Breast epithelium (tissue), 4 donors: ENCODE results near the gene ABCA8. TPM values are rescaled to one million over a fixed set of nuclear protein-coding genes. Genes with fewer than 3 reads are reported as not detected.

Experiments
- DNase-seq, 2 donors: peaks; one replicate each; pipeline ENCODE4 v3.0.0-alpha.2; 2019; ENCODE audit warnings: low spot score in 2 of 2
- H3K27ac ChIP-seq, 2 donors: fragments of 200-600 bp; sonication (generic) in 1 of 2; one replicate each; pipeline ENCODE4 v1.5.1; 2016 to 2019; ENCODE audit warnings: mild to moderate bottlenecking in 1 of 2
- H3K27me3 ChIP-seq, 2 donors: fragments of 200-600 bp; sonication (generic) in 1 of 2; one replicate each; pipeline versions ENCODE4 v1.5.1 to v1.6.0; 2017 to 2019; ENCODE audit warnings: control low read depth in 1 of 2, mild to moderate bottlenecking in 1 of 2
- H3K36me3 ChIP-seq: fragments of 200-600 bp; one replicate; pipeline ENCODE4 v1.5.1; 2019
- H3K4me1 ChIP-seq, 2 donors: fragments of 200-600 bp; sonication (generic); one replicate each; pipeline ENCODE4 v1.5.1; 2016 to 2019; ENCODE audit warnings: control low read depth in 1 of 2
- H3K4me3 ChIP-seq, 3 donors: fragments of 200-600 bp; sonication (generic); 1 replicate in 2 of 3; 2 replicates in 1 of 3; pipeline ENCODE4 v1.5.1; 2016 to 2019; ENCODE audit warnings: mild to moderate bottlenecking in 3 of 3, moderate library complexity in 2 of 3
- H3K9me3 ChIP-seq, 2 donors: fragments of 200-600 bp; sonication (generic) in 1 of 2; one replicate each; pipeline ENCODE4 v1.5.1; 2016 to 2019; ENCODE audit warnings: control low read depth in 1 of 2
- POLR2A ChIP-seq: fragments of 450-650 bp; IDR thresholded peaks from one replicate; pipeline ENCODE4 v1.6.1; 2016; ENCODE audit warnings: antibody characterized with exemption, mild to moderate bottlenecking, moderate library complexity
- POLR2AphosphoS5 ChIP-seq, 3 donors: sonication (generic); formaldehyde crosslinking; IDR thresholded peaks; one replicate each; pipeline ENCODE4 v1.6.1; 2017; ENCODE audit warnings: antibody characterized with exemption in 3 of 3
- intact Hi-C: fragments of 100-400 bp; cut with DNase I; formaldehyde crosslinking; loops from one replicate; pipeline ENCODE4 v1.15.1; 2023; ENCODE audit warnings: low total_unique reads
- total RNA-seq, 3 donors: library from RNA; depleted of rRNA; stranded (reverse); fragments of >200 nt; gene quantifications; one replicate each; pipeline ENCODE4 v1.1.0, GENCODE V29; 2016
- TF ChIP-seq, protein P1 (sequence below), 3 donors: fragments of 450-650 bp; IDR thresholded peaks; one replicate each; pipeline ENCODE4 v1.5.1; 2016 to 2017; ENCODE audit warnings: antibody characterized with exemption in 3 of 3, mild to moderate bottlenecking in 3 of 3, moderate library complexity in 3 of 3

ABCA8 gene
- total RNA-seq, 3 donors from 2014 or later = 38.6 to 47.5 (median 46.2) TPM

DNA sequence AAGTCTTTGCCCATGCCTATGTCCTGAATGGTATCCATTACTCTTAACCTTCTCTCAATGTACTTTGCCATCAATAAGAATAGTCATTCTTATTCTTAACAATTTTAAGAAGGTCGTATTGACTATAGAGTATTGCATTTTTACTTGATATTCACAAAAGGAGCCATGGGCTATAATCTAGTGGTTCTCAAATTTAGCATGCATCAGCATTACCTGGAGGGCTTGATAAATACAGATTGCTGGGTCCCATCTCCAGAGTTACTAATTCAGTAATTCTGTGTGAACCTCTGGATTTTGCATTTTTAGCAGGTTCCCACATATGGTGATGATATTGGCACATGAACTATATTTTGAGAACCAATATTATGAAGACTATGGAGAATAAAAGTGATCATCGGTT is 89.6 kb downstream of the ABCA8 start:
- H3K27me3 ChIP-seq = no peaks in the 10 kb centered on the region
- intact Hi-C loops = no loop called here
- peaks cover 0 to 5% of the 10 kb centered on the region in 2 donors for H3K9me3 ChIP-seq
- H3K27ac ChIP-seq = no peak overlapping the region
- H3K4me1 ChIP-seq = no peaks in the 10 kb centered on the region
- H3K4me3 ChIP-seq = no peak overlapping the region
- DNase-seq = no peak
- no peaks in the 10 kb centered on the region for H3K36me3 ChIP-seq
- TF ChIP-seq POLR2AphosphoS5 (IDR thresholded peaks at IDR 0.05) = no peak
- TF ChIP-seq, protein P1, sequence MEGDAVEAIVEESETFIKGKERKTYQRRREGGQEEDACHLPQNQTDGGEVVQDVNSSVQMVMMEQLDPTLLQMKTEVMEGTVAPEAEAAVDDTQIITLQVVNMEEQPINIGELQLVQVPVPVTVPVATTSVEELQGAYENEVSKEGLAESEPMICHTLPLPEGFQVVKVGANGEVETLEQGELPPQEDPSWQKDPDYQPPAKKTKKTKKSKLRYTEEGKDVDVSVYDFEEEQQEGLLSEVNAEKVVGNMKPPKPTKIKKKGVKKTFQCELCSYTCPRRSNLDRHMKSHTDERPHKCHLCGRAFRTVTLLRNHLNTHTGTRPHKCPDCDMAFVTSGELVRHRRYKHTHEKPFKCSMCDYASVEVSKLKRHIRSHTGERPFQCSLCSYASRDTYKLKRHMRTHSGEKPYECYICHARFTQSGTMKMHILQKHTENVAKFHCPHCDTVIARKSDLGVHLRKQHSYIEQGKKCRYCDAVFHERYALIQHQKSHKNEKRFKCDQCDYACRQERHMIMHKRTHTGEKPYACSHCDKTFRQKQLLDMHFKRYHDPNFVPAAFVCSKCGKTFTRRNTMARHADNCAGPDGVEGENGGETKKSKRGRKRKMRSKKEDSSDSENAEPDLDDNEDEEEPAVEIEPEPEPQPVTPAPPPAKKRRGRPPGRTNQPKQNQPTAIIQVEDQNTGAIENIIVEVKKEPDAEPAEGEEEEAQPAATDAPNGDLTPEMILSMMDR (IDR thresholded peaks at IDR 0.05) = no peak
- no peak for TF ChIP-seq POLR2A

DNA sequence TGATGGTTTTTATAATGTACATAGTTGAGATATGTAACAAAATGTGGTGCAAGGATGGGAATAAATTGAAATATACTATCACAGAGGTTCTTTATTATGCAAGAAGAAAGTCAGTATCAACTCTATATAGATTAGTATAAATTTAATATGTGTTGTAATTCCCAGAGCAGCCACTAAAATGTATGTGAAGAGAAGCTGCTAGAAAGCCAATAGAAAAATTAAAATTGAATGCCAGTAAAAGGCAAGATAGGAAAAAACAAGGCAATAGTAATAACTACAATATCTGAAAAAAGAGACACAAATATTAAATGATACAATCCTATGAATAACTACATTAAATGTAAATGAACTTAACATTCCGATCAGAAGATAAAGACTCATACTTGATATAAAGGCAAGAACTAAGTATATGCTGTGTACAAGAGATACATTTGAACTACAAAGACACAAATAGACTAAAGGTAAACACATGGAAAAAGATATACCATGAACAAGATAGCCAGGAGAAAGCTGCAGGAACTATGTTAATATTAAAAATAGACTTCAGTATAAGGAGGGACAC is 92.0 kb downstream of the ABCA8 start:
- no peak overlapping the region for H3K27ac ChIP-seq
- H3K27me3 ChIP-seq = no peaks in the 10 kb centered on the region
- no peak overlapping the region for H3K4me3 ChIP-seq
- H3K4me1 ChIP-seq = no peaks in the 10 kb centered on the region
- TF ChIP-seq, protein P1 (IDR thresholded peaks at IDR 0.05) = no peak
- TF ChIP-seq POLR2A (no peak), POLR2AphosphoS5 (IDR thresholded peaks at IDR 0.05) (no peak)
- peaks cover 0 to 14% of the 10 kb centered on the region in 2 donors for H3K9me3 ChIP-seq
- intact Hi-C loops = no loop called here
- DNase-seq = no peak
- H3K36me3 ChIP-seq = no peaks in the 10 kb centered on the region

DNA sequence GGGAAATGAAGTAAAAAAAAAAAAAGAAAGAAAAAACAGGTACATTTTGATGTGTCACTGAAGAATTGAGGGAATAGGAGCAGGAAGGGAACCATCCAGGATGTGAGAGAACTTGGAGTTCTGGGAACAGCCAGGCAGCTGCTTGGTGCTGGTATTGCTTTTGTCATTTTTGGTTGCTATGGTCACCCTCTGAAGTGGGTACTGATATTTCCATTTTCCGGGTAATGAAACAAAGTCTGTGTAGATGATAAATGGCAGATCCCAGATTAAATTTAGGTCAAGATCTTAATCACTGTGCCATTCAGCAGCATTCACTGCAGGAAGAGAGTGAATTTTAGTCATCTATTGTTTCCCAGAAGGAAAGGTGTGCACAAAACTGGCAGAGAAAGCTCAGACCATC is 93.6 kb downstream of the ABCA8 start:
- no peaks in the 10 kb centered on the region for H3K36me3 ChIP-seq
- TF ChIP-seq POLR2AphosphoS5 (IDR thresholded peaks at IDR 0.05) = no peak
- intact Hi-C loops = no loop called here
- H3K4me3 ChIP-seq = no peak overlapping the region
- no peak for DNase-seq
- H3K27ac ChIP-seq = no peak overlapping the region
- no peaks in the 10 kb centered on the region for H3K27me3 ChIP-seq
- peaks cover 0 to 17% of the 10 kb centered on the region in 2 donors for H3K9me3 ChIP-seq
- no peaks in the 10 kb centered on the region for H3K4me1 ChIP-seq

DNA sequence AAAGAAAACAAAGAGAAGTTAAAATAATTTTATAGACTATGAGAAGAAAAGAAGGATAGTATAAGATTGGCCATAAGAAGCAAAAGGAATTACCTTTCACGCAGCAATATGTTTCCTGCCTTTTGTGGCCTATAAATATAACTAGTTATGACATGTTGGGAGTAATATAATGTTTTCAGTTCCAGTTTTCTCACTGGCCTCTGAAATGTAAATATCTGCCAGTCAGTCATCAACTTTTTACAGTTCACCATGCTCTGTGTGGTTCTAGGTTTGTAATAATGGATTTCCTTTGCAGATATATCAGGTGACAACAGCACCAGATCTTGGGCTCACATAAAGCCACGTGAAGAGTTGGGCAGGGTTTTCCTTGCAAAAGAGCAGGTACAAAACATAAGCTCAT is 94.3 kb downstream of the ABCA8 start:
- Histone ChIP-seq H3K27ac (no peak overlapping the region), H3K4me1 (no peaks in the 10 kb centered on the region), H3K27me3 (no peaks in the 10 kb centered on the region), H3K36me3 (no peaks in the 10 kb centered on the region), H3K4me3 (no peak overlapping the region), H3K9me3 (peaks cover 0 to 17% of the 10 kb centered on the region in 2 donors)
- DNase-seq = no peak
- TF ChIP-seq POLR2AphosphoS5 (IDR thresholded peaks at IDR 0.05) (no peak), POLR2A (no peak)
- TF ChIP-seq, protein P1 (IDR thresholded peaks at IDR 0.05) = no peak
- intact Hi-C loops = no loop called here

DNA sequence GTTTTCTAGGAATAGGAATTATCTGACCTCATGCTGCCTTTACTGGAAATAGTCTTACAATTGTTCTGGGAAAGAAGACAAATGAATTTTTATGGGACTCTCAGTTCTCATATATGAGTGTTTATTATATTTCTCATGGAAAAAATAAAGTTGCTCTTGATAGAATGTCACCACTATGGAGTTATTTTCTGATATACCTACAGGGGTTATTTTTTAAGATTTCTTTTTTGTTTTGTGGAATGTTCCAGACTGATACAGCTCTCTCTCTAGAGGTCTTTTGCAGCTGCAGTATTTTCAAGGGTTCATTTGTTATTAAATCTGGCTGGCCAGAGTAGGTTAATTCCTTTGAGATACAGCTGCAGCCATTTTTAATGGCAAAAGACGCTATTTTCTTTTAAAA is 100.7 kb downstream of the ABCA8 start:
- Histone ChIP-seq H3K4me3 (no peak overlapping the region), H3K4me1 (no peaks in the 10 kb centered on the region), H3K27me3 (no peaks in the 10 kb centered on the region), H3K9me3 (peaks cover 0 to 12% of the 10 kb centered on the region in 2 donors), H3K27ac (no peak overlapping the region), H3K36me3 (no peaks in the 10 kb centered on the region)
- intact Hi-C loops = no loop called here
- TF ChIP-seq, protein P1 (IDR thresholded peaks at IDR 0.05) = no peak
- TF ChIP-seq POLR2A = no peak
- no peak for TF ChIP-seq POLR2AphosphoS5 (IDR thresholded peaks at IDR 0.05)
- no peak for DNase-seq

DNA sequence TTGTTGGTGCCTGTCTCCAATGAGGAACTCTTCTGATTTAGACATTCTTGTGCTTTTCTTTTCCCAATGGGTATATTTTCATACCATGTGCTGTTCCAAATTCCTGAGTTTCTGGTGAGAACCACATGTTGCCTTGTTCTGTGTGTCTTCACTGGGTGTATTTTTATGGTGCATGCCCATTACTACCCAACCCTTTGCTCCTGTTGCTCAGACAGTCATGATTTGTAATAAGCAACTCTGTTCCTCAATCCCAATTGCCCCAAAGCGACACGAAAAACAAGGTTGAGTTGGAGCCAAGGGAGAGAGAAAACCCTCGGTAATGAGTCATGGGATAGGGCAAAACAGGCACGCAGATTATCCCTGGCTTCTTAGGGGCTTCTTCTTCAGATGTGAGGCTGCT is 101.8 kb downstream of the ABCA8 start:
- Histone ChIP-seq H3K9me3 (peaks cover 0 to 5% of the 10 kb centered on the region in 2 donors), H3K36me3 (no peaks in the 10 kb centered on the region), H3K27ac (no peak overlapping the region), H3K4me3 (no peak overlapping the region), H3K27me3 (no peaks in the 10 kb centered on the region), H3K4me1 (no peaks in the 10 kb centered on the region)
- TF ChIP-seq, protein P1 (IDR thresholded peaks at IDR 0.05) = no peak
- TF ChIP-seq POLR2A (no peak), POLR2AphosphoS5 (IDR thresholded peaks at IDR 0.05) (no peak)
- DNase-seq = no peak
- intact Hi-C loops = no loop called here
